Hepatic stellate cell (primary cell): Measurements from ENCODE around the gene TCF7L2.
"Not testable (repeated sequence)": the region's sequence is repeated elsewhere in the genome, so short reads cannot be mapped to it uniquely, and the experiment has no call there.

Experiments used
- DNase-seq: peaks from one replicate; pipeline ENCODE4 v3.0.0; 2011; ENCODE audit warnings: low spot score

The TCF7L2 gene

DNA sequence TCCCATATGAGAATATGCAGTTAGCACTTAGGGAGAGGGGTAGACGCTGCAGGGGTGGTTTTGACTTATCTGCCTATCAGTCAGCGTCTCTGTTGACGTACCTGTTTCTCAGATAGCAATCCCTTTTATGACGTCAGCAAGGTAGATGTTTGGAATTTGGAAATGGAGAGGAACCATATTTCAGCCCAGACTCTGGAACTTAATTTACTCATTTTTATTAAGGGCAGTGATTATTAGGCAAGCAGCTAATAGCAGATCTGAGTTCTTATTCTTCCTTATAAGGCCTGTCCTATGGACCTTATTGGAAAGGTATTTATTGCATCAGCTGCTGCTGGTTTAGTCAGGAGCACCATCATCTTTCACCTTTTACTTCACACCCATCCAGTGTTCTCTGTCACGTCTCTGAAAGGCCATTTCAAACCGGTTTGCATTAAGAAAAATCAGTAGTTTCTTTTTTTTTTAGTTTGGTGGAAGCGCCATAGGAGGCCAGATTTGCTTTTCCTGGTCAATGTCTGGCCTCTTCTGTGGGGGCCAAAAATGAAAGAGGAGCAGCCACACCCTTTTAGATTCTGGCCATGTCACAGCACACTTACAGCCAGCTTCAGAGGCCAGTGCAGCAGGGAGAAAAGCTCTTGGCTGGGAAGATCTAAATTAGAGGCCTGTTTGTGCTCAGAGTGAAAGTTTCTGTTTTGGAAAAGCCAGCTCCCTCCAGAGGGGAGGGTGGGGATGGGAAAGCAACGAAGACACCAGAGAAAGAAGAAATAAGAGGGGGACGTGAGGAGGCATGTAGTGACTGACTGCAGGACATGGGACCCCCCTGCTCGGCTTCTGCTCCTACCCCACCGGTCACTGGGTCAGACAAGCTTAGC lies 146.3 kb downstream of the TCF7L2 start:
- DNase-seq, result no peak

GRCh38 chr10:113097036-113097435 lies 147.0 kb downstream of the TCF7L2 start:
- DNase-seq, result no peak

- DNase-seq, result no peak
These were observed 149.6 kb downstream of the TCF7L2 start for GRCh38 chr10:113099431-113100183.

DNA sequence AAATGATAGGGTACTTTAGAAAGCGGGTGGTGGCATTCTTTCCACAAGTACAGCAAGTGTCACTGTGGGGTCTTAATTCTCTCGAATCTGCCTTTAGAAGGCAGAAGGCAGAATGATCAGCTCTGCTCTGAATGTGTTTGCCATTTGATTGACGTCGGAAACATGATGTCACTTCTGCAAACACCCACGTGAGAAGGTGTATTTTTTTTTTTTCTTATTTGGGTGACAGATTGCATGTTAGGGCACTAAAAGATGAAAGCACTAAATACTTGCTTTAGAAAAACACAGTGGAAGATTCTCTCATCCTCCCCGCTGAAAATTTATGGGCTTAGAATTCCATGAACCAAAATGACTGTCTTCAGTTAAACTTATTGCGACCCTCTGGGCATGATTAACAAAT lies 150.2 kb downstream of the TCF7L2 start:
- DNase-seq, result no peak

DNA sequence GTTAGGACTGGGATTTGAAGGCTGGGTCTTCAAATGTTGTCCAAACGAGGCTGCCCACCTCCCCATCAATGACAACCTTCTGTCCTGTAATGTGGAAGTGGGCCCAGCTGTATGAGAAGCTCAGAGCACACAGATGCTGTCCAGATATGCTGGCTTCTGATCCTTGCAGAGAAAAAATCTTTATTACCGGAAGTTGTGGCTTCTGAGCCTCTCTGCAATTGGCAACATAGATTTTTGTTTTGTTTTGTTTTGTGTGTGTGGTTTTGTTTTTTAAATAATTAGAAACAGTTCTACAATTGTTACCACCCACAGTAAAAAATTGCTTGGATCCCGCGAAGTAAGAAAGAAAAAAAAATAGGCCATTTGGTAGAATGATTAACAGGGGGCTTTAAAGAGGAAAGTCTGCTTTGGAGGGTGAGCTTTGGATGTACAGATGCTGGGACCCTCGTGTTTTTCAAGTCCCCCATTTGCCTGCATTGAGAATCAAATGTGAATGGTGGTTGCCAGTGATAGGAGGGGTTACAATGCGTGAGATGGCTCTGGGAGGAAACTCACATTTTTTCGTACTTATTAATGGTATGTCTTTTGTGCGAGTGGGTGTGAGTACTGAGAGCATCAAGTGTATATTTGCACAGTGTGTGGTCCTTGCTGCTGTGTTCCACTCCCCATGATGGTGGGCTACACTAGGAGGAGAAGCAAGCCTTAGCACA lies 153.2 kb downstream of the TCF7L2 start:
- DNase-seq, result no peak

DNA sequence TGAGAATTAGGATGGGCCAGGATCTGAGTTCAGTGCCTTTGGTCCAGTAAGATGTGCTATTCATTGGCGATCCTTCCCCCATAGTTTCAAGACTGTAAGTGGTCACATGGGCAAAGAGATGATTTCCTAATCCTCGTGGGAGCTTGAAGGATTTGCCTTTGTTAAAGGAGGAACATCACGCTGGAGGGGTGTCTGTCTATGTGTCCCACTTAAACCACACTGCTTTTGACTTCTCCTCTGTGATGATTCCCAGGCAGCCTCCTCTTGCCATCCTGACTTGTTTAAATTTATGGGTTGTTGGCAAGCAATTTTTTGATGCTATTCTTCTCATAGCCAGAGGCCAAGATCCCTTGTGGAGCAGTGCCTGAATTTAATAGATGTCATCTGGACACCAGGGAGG lies 154.0 kb downstream of the TCF7L2 start:
- DNase-seq, result no peak

DNA sequence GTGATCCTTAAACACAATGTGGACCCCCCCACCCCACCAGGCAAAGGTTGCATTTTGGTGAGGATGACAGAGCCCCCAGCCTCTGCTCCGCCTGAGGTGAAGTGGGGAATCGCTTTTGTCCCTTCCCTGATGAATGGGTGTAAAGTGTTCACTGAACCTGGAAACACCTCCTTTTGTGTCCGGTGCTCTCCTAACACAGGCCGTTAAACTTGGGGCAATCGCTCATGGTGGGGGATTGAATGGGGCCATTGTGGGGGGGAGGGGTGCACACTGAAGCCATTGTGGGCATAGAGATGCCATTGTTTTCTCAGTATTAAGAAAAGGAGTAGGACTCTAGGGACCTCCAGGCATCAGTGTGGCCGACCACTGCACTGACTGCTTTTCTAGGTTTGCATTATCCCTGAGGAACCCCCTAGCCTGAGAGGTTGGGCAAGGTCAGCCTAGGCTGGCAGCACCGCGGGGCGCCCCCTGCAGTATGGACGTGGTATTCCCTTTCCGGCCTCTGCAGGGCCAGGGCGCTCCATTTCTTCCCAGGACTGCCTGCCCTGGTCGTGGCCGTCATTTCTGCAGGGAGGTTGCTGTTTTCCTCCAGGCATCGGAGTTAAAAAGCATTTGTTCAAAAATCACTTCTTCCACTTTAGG lies 158.3 kb downstream of the TCF7L2 start:
- DNase-seq, result no peak

- no peak for DNase-seq
These were observed 158.9 kb downstream of the TCF7L2 start for GRCh38 chr10:113108948-113109347.

GRCh38 chr10:113109482-113109881 lies 159.4 kb downstream of the TCF7L2 start:
- not testable (repeated sequence) for DNase-seq

DNA sequence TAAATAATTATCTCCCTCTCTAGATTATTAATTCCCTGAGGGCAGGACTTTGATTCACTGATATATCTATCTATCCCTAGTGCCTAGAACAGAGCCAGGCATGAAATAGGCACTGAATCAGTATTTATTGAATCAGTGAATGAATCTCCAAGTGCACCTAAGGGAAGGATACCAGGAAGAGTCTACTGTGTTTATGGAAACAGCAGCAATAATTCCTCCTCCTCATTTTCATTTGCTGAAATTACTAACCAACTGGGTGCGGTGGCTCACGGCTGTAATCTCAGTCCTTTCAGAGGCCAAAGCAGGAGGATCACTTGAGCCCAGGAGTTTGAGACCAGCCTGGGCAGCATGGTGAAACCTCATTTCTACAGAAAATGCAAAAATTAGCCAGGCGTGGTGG lies 161.2 kb downstream of the TCF7L2 start:
- DNase-seq, result no peak

GRCh38 chr10:113111900-113112853 lies 162.1 kb downstream of the TCF7L2 start:
- no peak for DNase-seq

DNA sequence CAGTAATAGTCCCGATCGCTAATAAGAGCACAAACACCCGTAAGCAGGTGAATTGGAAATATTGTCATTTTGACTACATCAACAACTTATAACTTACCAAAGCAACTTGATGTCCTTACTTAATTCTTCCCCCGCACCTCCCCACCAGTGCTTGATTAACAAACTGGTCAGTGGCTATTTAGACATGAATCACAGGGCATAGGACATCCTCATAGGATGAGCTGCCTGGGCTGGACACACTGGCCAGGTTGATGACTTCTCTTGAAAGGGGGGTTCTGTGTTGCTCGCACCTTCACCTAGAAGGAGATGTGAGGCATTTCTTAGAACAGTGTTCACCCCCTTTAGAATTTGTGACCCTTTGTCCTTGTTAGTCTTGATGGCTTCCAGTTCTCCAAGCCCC lies 163.2 kb downstream of the TCF7L2 start:
- DNase-seq, result no peak

DNA sequence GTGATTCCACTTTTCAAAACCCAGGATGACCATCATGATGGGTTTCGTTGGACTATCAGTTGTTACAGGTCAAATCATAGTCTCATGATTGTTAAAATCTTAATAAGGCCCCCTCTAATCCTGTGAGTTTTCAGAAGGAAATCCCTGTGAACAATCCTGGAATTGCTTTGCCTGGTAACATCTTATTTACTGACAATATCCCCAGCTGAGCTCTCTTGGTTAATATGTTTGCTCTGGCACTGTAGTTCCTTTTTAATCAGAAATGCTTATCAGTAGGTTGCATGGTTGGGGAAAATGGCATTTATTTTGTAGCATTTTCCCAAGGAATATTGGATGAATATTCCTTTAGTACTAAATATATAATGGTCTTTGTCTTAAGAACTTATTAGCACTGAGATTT lies 163.9 kb downstream of the TCF7L2 start:
- DNase-seq, result no peak

DNA sequence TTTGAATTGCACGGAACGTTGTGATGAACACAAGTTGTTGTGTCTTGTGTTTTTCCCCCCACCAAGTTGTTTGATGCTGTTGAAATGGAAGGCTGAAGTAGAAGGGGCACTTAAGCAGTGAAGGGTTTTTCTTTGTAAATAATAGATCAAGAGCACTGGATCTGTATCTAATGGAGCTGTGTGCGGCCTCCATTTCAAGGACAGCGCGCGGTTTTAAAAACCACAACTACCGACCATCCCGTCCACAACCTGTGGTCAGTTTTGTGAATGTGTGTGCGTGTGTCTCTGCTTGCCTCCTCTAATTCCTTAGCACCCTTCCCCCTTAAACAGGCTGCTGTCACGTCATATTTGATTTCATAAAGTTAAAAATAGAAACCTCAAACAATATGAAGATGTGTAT lies 165.5 kb downstream of the TCF7L2 start:
- DNase-seq, result no peak

GRCh38 chr10:113118882-113119281 lies 168.8 kb downstream of the TCF7L2 start:
- DNase-seq, result no peak

- no peak for DNase-seq
These were observed 169.8 kb downstream of the TCF7L2 start for GRCh38 chr10:113119801-113120200.

DNA sequence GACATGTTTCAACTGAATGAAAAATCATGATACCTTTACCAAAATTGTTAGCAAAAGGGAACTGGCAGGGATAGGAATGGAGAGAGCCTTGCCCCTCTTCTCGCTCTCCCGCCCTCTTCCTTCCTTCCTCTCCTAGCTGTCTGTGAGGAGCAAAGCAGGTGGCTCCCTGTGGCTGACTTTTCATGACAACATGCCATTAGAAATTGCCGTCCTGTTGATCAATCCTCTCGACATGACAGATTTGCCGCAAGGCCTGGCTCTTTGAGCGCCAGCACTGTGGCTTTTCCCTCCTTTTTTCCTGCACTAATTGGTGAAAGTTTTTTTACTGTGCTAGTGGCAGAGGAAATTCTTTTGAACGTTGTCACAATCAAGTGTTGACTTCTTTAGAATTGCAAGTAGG lies 171.1 kb downstream of the TCF7L2 start:
- DNase-seq, result no peak

DNA sequence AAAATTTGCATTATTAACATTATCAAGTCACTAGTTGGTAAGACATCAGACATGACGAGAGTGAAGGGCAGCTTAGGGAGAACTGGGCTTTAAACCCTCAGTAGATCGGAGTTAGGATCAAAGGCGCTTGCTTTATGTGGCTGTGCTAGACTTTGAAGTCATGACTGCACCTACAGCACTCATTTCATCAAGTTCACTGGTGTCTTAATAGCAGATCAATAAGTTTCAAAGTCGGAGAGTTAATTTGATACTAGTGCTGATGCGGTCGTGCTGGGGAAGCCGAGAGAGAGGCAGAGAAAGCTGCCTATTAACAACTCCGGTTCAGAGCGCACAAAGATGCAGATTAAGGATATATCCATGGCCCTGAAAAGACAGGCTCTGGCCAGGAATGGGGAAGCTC lies 172.9 kb downstream of the TCF7L2 start:
- no peak for DNase-seq

DNA sequence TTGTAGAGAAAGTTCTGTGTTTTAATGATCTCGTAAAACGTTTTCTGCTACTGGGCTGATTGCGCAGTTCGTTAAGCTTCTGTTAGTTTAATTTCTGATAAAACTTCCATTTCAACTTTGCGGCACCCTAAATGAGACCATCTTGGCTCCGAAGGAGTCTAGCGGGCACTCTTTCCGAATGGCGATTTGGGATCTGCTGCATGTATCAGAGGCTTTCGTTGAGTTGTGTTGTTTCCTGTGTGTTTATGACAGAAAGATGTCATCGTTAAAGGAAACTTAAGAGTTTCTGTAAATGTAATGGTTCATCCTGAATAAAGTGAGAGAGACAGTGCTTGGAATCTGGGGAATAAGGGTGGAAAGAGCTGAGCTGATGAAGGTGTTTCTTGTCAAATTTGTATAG lies 174.7 kb downstream of the TCF7L2 start:
- no peak for DNase-seq

DNA sequence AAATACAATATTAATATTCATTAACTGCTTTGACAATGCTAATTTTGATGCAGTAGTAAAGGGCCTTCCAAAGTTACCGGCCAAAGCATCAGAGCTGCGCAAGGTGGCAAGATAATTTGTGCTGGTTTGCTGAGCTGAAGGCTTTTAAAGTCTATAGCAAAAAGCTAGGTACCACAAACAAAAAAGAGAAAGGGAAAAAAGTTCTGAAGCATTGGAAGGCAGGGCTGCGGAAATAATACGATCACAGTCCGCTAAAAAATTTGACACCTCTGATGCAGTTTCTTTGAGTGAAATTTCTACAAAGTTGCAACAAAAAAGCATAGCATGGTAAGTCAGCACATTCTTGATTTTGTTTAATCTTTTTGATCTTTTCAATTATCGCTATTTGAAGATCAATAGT lies 175.6 kb downstream of the TCF7L2 start:
- DNase-seq, result no peak
